Measurements from ENCODE around the gene CIC. TPM values are rescaled to one million over a fixed set of nuclear protein-coding genes. Genes with fewer than 3 reads are reported as not detected.

Gene CIC
- total RNA-seq, 3 donors from 2014 or later, result 20.2 to 25.6 (median 24.9) TPM

DNA sequence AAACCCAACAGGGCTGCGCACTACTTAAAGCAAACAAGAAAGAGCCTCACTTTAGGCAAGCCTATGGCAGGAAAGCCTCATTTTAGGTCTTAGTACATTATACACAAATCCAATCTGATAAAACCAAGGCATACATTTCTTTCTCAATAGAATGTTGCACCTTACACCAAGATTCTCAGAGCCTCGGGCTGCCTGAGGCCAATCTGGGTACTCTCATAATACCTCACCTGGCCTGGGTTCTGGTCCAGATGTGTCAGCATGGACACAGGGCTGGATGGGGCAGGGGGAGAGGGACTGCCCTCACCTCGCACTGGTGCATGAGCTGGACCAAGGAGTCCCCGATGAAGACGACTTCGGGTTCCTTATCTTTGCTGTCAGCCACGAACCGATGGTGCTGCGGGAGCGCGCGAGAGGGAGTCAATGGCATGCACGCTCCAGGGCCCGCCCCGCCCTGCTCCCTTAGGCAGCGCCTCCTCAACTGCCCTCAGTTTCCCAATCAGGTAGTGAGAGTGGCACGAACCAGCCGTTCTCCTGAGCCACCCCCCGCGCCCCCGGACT lies 32.7 kb downstream of the CIC start, which contains the start of gene PRR19:
TSS of gene PRR19 (plus strand) at position 487 of the 558 bp plus-strand sequence. CDS start 7,453 bp downstream, outside the sequence.
- H3K27me3 ChIP-seq, result no peaks in the 10 kb centered on the region
- no peaks in the 10 kb centered on the region for H3K9me3 ChIP-seq
- H3K36me3 ChIP-seq, result no peaks in the 10 kb centered on the region
- DNase-seq (ENCODE audit: low spot score in 2 of 2), result no peak
- peaks cover 3 to 6% of the 10 kb centered on the region in 2 donors for H3K4me1 ChIP-seq
- TF ChIP-seq, protein P1, sequence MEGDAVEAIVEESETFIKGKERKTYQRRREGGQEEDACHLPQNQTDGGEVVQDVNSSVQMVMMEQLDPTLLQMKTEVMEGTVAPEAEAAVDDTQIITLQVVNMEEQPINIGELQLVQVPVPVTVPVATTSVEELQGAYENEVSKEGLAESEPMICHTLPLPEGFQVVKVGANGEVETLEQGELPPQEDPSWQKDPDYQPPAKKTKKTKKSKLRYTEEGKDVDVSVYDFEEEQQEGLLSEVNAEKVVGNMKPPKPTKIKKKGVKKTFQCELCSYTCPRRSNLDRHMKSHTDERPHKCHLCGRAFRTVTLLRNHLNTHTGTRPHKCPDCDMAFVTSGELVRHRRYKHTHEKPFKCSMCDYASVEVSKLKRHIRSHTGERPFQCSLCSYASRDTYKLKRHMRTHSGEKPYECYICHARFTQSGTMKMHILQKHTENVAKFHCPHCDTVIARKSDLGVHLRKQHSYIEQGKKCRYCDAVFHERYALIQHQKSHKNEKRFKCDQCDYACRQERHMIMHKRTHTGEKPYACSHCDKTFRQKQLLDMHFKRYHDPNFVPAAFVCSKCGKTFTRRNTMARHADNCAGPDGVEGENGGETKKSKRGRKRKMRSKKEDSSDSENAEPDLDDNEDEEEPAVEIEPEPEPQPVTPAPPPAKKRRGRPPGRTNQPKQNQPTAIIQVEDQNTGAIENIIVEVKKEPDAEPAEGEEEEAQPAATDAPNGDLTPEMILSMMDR (IDR thresholded peaks at IDR 0.05), result no peak
- TF ChIP-seq POLR2A (IDR thresholded peaks at IDR 0.05) (no peak), POLR2AphosphoS5 (IDR thresholded peaks at IDR 0.05) (no peak)
- intact Hi-C loops (cut with DNase I; ENCODE audit: low total_unique reads), result no loop called here
- H3K4me3 ChIP-seq, result peak within 1 kb of the TSS; percentile 38 to 76 (median 69)
- H3K27ac ChIP-seq, result peak within 1 kb of the TSS; percentile 54 to 73

DNA sequence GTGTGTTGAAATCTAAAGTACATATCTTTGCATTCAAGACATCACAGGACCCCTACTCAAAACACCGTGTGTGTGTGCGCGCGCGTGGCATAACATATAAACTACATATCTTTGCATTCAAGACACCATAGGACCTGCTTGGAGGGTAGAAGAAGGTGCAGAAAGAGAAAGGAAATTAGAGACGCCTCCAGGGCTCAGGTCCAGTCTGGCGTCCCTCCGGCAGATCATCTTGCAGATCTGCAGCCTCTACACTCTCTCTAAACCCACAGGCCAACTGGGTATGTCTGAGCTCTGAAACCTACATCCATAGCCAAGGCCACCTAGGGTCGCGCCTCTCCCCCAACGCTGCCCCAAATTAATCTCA lies 34.0 kb downstream of the CIC start:
- peaks cover 3 to 6% of the 10 kb centered on the region in 2 donors for H3K4me1 ChIP-seq
- H3K36me3 ChIP-seq, result no peaks in the 10 kb centered on the region
- H3K4me3 ChIP-seq, result peak overlapping the region in 2 of 3 donors; percentile 69 to 76
- H3K27me3 ChIP-seq, result no peaks in the 10 kb centered on the region
- no peaks in the 10 kb centered on the region for H3K9me3 ChIP-seq
- intact Hi-C loops (cut with DNase I; ENCODE audit: low total_unique reads), result no loop called here
- no peak for DNase-seq (ENCODE audit: low spot score in 2 of 2)
- peak overlapping the region in 1 of 2 donors; percentile 73 for H3K27ac ChIP-seq
- TF ChIP-seq, protein P1 (IDR thresholded peaks at IDR 0.05), result no peak
- TF ChIP-seq POLR2A (IDR thresholded peaks at IDR 0.05) (no peak), POLR2AphosphoS5 (IDR thresholded peaks at IDR 0.05) (no peak)

DNA sequence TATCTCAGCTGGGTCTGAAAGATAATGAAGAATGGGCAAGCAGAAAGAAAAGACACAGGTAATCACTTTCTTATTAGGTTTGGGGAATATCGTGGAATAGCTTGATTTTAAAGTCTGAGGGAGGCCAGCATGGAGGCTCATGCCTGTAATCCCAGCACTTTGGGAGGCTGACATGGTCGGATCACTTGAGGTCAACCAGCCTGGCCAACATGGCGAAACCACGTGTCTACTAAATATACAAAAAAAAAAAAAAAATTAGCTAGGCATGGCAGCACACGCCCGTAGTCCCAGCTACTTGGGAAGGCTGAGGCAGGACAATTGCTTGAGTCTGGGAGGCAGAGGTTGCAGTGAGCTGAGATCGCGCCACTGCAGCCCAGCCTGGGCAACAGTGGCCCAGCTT lies 34.8 kb downstream of the CIC start:
- intact Hi-C loops (cut with DNase I; ENCODE audit: low total_unique reads), result no loop called here
- H3K27ac ChIP-seq, result no peak overlapping the region
- H3K4me3 ChIP-seq, result no peak overlapping the region
- TF ChIP-seq POLR2A (IDR thresholded peaks at IDR 0.05) (no peak), POLR2AphosphoS5 (IDR thresholded peaks at IDR 0.05) (no peak)
- TF ChIP-seq, protein P1 (IDR thresholded peaks at IDR 0.05), result no peak
- no peaks in the 10 kb centered on the region for H3K9me3 ChIP-seq
- H3K36me3 ChIP-seq, result no peaks in the 10 kb centered on the region
- no peak for DNase-seq (ENCODE audit: low spot score in 2 of 2)
- H3K27me3 ChIP-seq, result no peaks in the 10 kb centered on the region
- H3K4me1 ChIP-seq, result peaks cover 3 to 6% of the 10 kb centered on the region in 2 donors

DNA sequence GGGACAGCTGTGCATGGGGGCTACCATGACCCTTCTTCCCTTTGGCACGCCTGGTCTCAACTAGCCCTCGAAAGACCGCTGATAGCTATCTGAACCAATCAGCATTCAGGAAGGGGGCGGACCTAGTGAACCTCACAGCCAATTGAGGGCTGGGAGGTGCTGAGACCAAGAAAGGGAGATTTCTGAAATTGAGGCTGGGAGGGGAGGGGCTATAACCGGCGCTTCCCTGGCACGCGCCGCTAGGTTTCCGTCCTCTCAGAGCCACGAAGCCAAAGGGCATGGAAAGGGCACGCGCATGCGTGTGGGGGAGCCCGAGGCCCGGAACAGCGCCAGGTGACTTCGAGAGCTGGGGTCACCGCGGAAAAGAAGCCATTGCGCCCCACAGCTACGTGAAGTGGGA lies 37.6 kb downstream of the CIC start:
- Histone ChIP-seq H3K36me3 (no peaks in the 10 kb centered on the region), H3K27me3 (no peaks in the 10 kb centered on the region), H3K27ac (no peak overlapping the region), H3K9me3 (no peaks in the 10 kb centered on the region), H3K4me1 (peaks cover 3 to 6% of the 10 kb centered on the region in 2 donors), H3K4me3 (no peak overlapping the region)
- intact Hi-C loops (cut with DNase I; ENCODE audit: low total_unique reads), result no loop called here
- TF ChIP-seq, protein P1 (IDR thresholded peaks at IDR 0.05), result no peak
- TF ChIP-seq POLR2A (IDR thresholded peaks at IDR 0.05), result no peak
- no peak for TF ChIP-seq POLR2AphosphoS5 (IDR thresholded peaks at IDR 0.05)
- no peak for DNase-seq (ENCODE audit: low spot score in 2 of 2)

DNA sequence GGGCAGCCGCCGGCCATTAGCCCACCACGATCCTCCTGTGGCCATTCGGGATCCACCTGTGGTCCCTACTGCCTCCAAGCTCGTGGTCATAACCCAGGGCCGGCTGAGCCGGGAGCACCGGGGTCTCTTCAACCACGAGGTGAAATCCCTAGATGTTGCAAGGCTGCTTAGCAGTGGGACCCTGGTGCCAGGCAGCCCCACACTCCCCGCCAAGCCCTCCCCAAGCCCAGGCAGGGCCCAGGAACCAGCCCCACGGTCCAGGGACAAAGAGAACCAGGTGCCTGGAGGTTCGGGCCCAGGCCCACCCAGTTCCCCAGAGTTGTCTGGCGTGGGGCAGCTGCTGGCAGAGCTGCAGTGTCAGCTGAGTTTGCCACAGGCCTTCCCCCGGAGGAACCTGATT lies 40.6 kb downstream of the CIC start:
- TF ChIP-seq, protein P1 (IDR thresholded peaks at IDR 0.05), result no peak
- TF ChIP-seq POLR2AphosphoS5 (IDR thresholded peaks at IDR 0.05) (no peak), POLR2A (IDR thresholded peaks at IDR 0.05) (no peak)
- intact Hi-C loops (cut with DNase I; ENCODE audit: low total_unique reads), result no loop called here
- H3K27ac ChIP-seq, result no peak overlapping the region

More for the DNA sequence above, 40.6 kb downstream of the CIC start:
- H3K4me1 ChIP-seq, result no peaks in the 10 kb centered on the region
- no peaks in the 10 kb centered on the region for H3K9me3 ChIP-seq
- H3K4me3 ChIP-seq, result no peak overlapping the region
- no peak for DNase-seq (ENCODE audit: low spot score in 2 of 2)
- no peaks in the 10 kb centered on the region for H3K36me3 ChIP-seq
- H3K27me3 ChIP-seq, result no peaks in the 10 kb centered on the region
